GM21619 (cell line): Measurements from ENCODE around the gene ZBTB32.

Source experiments
- ATAC-seq: cut with Tn5 transposase; IDR thresholded peaks from one replicate; pipeline ENCODE4 v1.9.1; 2021; ENCODE audit not compliant: unreplicated experiment

Gene ZBTB32

GRCh38 chr19:35693835-35694599 lies 10.3 kb upstream of the ZBTB32 start:
- ATAC-seq = peak; percentile 72

GRCh38 chr19:35695895-35696422 lies 8.4 kb upstream of the ZBTB32 start:
- ATAC-seq = no peak

- ATAC-seq = no peak
Observed at GRCh38 chr19:35696835-35697234, 7.5 kb upstream of the ZBTB32 start.

- ATAC-seq = peak; percentile 90
Observed at GRCh38 chr19:35702223-35703012, 1.9 kb upstream of the ZBTB32 start.

- no peak for ATAC-seq
Observed at GRCh38 chr19:35703343-35703742, 1.0 kb upstream of the ZBTB32 start.

GRCh38 chr19:35708391-35708790 lies 4.0 kb downstream of the ZBTB32 start:
- ATAC-seq = no peak

GRCh38 chr19:35710784-35711723 lies 6.7 kb downstream of the ZBTB32 start:
- ATAC-seq = peak; percentile 28

GRCh38 chr19:35712567-35713505 lies 8.5 kb downstream of the ZBTB32 start:
- ATAC-seq = no peak

- ATAC-seq = no peak
Observed at GRCh38 chr19:35713506-35713850, 9.1 kb downstream of the ZBTB32 start.

- no peak for ATAC-seq
Observed at GRCh38 chr19:35713904-35714495, 9.6 kb downstream of the ZBTB32 start.

GRCh38 chr19:35714601-35715354 lies 10.4 kb downstream of the ZBTB32 start:
- ATAC-seq = no peak

GRCh38 chr19:35715355-35715809 lies 11.0 kb downstream of the ZBTB32 start:
- ATAC-seq = no peak

- ATAC-seq = no peak
Observed at GRCh38 chr19:35715981-35716800, 11.8 kb downstream of the ZBTB32 start.

GRCh38 chr19:35716801-35717664 lies 12.7 kb downstream of the ZBTB32 start:
- peak; percentile 44 for ATAC-seq

- ATAC-seq = no peak
Observed at GRCh38 chr19:35717665-35718344, 13.4 kb downstream of the ZBTB32 start, which contains the start of gene KMT2B. Gene KMT2B, plus strand, starts transcription at chr19:35718003. Its CDS starts 16 bp downstream, at chr19:35718019.

- ATAC-seq = no peak
Observed at GRCh38 chr19:35718345-35719041, 14.1 kb downstream of the ZBTB32 start.
